ENCODE data around the gene HNF1A. TPM values are rescaled to one million over a fixed set of nuclear protein-coding genes. Genes with fewer than 3 reads are reported as not detected.
A peak's percentile ranks its signal among the peaks of the same experiment; 100 is the strongest.
"Not testable (repeated sequence)": the region's sequence is repeated elsewhere in the genome, so short reads cannot be mapped to it uniquely, and the experiment has no call there.

HNF1A gene
- total RNA-seq, 2 experiments from 2014 or later, result not detected

GRCh38 chr12:120941412-120941811 is 36.9 kb upstream of the HNF1A start:
- Mint-ChIP-seq H3K9me3 (ENCODE audit: insufficient read depth) (no peaks in the 10 kb centered on the region), H3K27me3 (ENCODE audit: low read depth) (peaks cover 5% of the 10 kb centered on the region), H3K4me1 (ENCODE audit: low read depth) (peaks cover 3% of the 10 kb centered on the region), H3K27ac (no peak overlapping the region), H3K4me3 (no peak overlapping the region), H3K36me3 (ENCODE audit: low read depth) (no peaks in the 10 kb centered on the region)
- DNase-seq (no peak), ATAC-seq (no peak)
- ChIA-PET POLR2A (no interaction called here), CTCF (interaction anchor here (3.9 kb wide), 1 partner anchor 30 kb away, joined by 31 read pairs; no protein-coding TSS in a partner anchor)

DNA sequence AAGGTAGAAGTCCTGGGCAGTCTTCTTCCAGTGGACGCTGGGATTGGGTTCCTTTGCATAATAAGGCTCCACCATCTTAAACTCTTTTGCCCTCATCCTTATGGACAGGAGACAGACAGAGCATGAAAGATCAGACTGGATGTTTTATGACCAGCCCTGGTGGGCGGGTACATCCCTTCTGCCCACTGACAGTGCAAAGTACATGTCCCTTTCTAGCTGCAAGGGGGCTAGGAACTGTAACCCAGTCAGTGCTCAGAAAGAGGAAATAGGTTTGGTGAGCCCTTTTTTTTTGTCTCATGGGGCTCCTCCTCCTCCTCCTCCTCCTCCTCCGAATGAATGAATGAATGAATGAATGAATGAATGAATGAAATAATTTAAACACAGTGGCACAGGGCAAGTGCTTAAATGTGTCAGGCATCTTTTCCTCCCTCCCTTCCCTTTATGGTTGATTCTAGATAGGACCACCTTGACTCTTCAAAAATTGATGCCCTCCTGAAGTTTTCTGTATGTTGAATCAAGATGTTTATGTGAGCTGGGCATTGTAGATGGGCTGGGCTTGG is 36.4 kb upstream of the HNF1A start:
- DNase-seq, result no peak
- CTCF ChIA-PET, result interaction anchor here (3.9 kb wide), 1 partner anchor 30 kb away, joined by 31 read pairs; no protein-coding TSS in a partner anchor
- Mint-ChIP-seq H3K27ac (no peak overlapping the region), H3K4me3 (no peak overlapping the region), H3K9me3 (ENCODE audit: insufficient read depth) (no peaks in the 10 kb centered on the region), H3K27me3 (ENCODE audit: low read depth) (peaks cover 5% of the 10 kb centered on the region), H3K36me3 (ENCODE audit: low read depth) (no peaks in the 10 kb centered on the region), H3K4me1 (ENCODE audit: low read depth) (peaks cover 3% of the 10 kb centered on the region)
- ATAC-seq, result no peak
- POLR2A ChIA-PET, result no interaction called here

DNA sequence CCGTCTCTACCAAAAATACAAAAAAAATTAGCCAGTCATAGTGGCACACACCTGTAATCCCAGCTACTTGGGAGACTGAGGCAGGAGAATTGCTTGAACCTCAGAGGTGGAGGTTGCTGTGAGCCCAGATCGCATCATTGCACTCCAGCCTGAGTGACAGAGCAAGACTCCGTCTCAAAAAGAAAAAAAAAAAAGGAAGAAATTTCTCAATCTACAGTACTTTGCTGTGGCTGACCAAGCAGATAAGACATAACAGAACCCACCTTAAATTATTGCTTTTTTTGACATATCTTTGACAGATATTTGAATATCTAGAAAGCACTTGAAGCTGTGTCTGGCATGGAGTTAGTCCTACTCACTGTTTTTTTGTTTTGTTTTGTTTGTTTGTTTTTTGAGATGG is 34.9 kb upstream of the HNF1A start:
- no peak for ATAC-seq
- Mint-ChIP-seq H3K36me3 (ENCODE audit: low read depth) (no peaks in the 10 kb centered on the region), H3K4me1 (ENCODE audit: low read depth) (peaks cover 3% of the 10 kb centered on the region), H3K9me3 (ENCODE audit: insufficient read depth) (no peaks in the 10 kb centered on the region), H3K4me3 (no peak overlapping the region), H3K27me3 (ENCODE audit: low read depth) (peaks cover 1% of the 10 kb centered on the region), H3K27ac (no peak overlapping the region)
- ChIA-PET CTCF (interaction anchor here (0.9 to 3.9 kb wide), 10 partner anchors 10 to 297 kb away, joined by 3 to 31 read pairs (median 4); no protein-coding TSS in a partner anchor), POLR2A (interaction anchor here (1.5 kb wide), 1 partner anchor 16 kb away, joined by 5 read pairs; no protein-coding TSS in a partner anchor)
- DNase-seq, result no peak

GRCh38 chr12:120944645-120945217 is 33.6 kb upstream of the HNF1A start:
- Mint-ChIP-seq H3K27me3 (ENCODE audit: low read depth) (no peaks in the 10 kb centered on the region), H3K27ac (no peak overlapping the region), H3K4me1 (ENCODE audit: low read depth) (peaks cover 3% of the 10 kb centered on the region), H3K9me3 (ENCODE audit: insufficient read depth) (no peaks in the 10 kb centered on the region), H3K36me3 (ENCODE audit: low read depth) (no peaks in the 10 kb centered on the region), H3K4me3 (no peak overlapping the region)
- DNase-seq, result peak; percentile 73
- ATAC-seq, result peak; percentile 74
- ChIA-PET CTCF (interaction anchor here (0.7 to 3.9 kb wide), 9 partner anchors 14 to 115 kb away, joined by 3 to 31 read pairs (median 4); no protein-coding TSS in a partner anchor), POLR2A (interaction anchor here (0.9 to 1.5 kb wide), 2 partner anchors 15 to 27 kb away, joined by 3 to 5 read pairs; no protein-coding TSS in a partner anchor)

DNA sequence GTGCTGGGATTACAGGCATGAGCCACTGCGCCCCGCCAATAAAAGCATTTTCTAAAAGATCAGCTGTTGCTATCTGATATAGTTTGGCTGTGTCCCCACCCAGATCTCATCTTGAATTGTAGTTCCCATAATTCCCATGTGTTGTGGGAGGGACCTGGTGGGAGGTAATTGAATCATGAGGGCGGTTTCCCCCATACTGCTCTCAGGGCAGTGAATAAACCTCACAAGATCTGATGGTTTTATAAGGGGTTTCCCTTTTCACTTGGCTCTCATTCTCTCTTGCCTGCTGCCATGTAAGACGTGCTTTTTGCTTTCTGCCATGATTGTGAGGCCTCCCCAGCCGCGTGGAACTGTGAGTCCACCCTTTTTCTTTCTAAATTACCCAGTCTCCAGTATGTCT is 32.8 kb upstream of the HNF1A start:
- CTCF ChIA-PET, result interaction anchor here (2.8 kb wide), 1 partner anchor 26 kb away, joined by 12 read pairs; no protein-coding TSS in a partner anchor
- H3K4me1 Mint-ChIP-seq (ENCODE audit: low read depth); H3K9me3 Mint-ChIP-seq (ENCODE audit: insufficient read depth); POLR2A ChIA-PET; DNase-seq; H3K27ac Mint-ChIP-seq; H3K36me3 Mint-ChIP-seq (ENCODE audit: low read depth); H3K4me3 Mint-ChIP-seq; ATAC-seq; H3K27me3 Mint-ChIP-seq (ENCODE audit: low read depth): not testable (repeated sequence)

DNA sequence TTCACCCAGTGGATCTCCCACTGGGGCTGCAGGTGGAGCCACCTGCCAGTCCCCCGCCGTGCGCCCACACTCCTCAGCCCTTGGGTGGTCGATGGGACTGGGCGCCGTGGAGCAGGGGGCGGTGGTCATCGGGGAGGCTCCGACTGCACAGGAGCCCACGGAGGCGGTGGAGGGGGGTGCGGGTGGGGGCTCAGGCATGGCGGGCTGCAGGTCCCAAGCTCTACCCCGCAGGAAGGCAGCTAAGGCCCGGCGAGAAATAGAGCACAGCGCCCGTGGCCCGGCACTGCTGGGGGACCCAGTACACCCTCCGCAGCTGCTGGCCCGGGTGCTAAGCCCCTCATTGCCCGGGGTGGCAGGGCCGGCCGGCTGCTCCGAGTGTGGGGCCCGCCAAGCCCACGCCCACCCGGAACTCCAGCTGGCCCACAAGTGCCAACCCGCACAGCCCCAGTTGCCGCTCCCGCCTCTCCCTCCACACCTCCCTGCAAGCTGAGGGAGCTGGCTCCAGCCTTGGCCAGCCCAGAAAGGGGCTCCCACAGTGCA is 28.0 kb upstream of the HNF1A start:
- H3K4me1 Mint-ChIP-seq (ENCODE audit: low read depth); H3K36me3 Mint-ChIP-seq (ENCODE audit: low read depth); DNase-seq; H3K4me3 Mint-ChIP-seq; H3K9me3 Mint-ChIP-seq (ENCODE audit: insufficient read depth); ATAC-seq; H3K27me3 Mint-ChIP-seq (ENCODE audit: low read depth); H3K27ac Mint-ChIP-seq; CTCF ChIA-PET: not testable (repeated sequence)
- POLR2A ChIA-PET, result interaction anchor here (1.6 kb wide), 1 partner anchor 12 kb away, joined by 6 read pairs; no protein-coding TSS in a partner anchor

DNA sequence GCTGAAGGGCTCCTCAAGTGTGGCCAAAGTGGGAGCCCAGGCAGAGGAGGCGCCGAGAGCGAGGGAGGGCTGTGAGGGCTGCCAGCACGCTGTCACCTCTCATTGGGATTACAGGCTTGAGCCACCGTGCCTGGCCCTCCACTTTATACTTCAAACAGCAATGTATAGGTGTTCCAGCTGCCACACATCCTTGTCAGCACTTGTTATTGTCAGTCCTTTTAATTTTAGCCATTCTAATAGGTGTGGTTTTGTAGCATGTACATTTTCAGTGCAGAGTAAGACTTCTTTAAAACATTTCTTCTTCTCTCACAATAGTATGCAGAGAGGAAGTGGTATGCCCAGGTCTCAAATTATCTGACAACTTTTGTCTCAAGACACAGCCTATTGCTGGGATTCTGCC is 27.5 kb upstream of the HNF1A start:
- DNase-seq (no peak), ATAC-seq (no peak)
- ChIA-PET CTCF (no interaction called here), POLR2A (no interaction called here)
- H3K4me3 Mint-ChIP-seq, result no peak overlapping the region
- H3K36me3 Mint-ChIP-seq (ENCODE audit: low read depth), result no peaks in the 10 kb centered on the region
- no peaks in the 10 kb centered on the region for H3K4me1 Mint-ChIP-seq (ENCODE audit: low read depth)
- no peaks in the 10 kb centered on the region for H3K9me3 Mint-ChIP-seq (ENCODE audit: insufficient read depth)
- no peak overlapping the region for H3K27ac Mint-ChIP-seq
- no peaks in the 10 kb centered on the region for H3K27me3 Mint-ChIP-seq (ENCODE audit: low read depth)

DNA sequence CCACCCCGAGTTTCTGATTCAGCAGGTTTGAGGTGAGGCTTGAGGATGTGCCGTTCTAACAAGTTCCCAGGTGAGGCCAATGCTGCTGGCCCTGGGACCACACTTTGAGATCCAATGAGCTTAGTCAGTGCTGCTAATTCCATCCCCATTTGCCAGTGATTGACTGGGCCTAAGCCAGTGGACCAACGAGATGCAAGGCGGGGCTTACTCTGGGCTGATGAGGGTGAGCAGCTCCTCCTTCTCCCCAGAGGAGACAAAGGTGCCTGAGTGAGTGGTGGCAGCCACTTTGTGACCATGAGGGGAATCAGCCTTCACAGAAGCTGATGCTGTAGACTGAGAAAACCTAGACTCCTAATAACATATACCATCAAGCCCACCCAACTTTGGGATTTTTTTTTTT is 23.1 kb upstream of the HNF1A start:
- Mint-ChIP-seq H3K4me3 (no peak overlapping the region), H3K36me3 (ENCODE audit: low read depth) (no peaks in the 10 kb centered on the region), H3K4me1 (ENCODE audit: low read depth) (peaks cover 15% of the 10 kb centered on the region), H3K27me3 (ENCODE audit: low read depth) (no peaks in the 10 kb centered on the region), H3K27ac (no peak overlapping the region), H3K9me3 (ENCODE audit: insufficient read depth) (no peaks in the 10 kb centered on the region)
- CTCF ChIA-PET, result interaction anchor here (1.7 to 3.3 kb wide), 2 partner anchors 11 to 16 kb away, joined by 4 to 18 read pairs; no protein-coding TSS in a partner anchor
- ATAC-seq, result no peak
- POLR2A ChIA-PET, result no interaction called here
- no peak for DNase-seq

DNA sequence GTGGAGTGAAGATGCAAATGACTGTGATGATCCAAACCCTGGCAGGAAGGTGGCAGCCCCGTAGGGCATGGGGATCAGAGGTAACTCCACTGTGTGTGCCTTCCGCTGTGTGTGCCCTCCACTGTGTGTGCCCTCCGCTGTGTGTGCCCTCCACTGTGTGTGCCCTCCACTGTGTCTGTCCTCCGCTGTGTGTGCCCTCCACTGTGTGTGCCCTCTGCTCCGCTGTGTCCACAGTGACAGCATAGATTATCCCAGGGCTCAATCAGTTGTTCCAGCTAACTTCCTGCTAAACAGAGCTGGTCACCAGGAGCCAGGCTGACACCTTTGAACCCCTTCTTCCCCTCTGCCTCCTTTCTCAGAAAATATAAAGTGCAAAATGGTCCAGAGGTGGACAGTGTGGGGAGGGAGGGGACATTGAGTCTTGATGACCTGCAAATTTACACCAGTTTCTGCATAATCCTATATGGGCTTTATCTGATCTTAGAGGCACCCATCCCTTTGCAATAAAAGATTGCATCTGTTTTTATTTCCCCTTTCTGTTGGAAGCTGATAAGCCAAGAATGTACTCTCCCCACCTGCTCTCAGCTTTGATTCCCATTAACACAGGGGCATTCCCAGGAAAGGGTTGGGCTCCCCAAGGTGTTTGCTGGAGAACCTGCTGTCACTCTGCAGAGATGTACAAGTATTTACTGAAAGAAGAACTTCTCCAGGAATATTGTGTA is 21.6 kb upstream of the HNF1A start:
- ATAC-seq (no peak), DNase-seq (no peak)
- H3K4me1 Mint-ChIP-seq (ENCODE audit: low read depth), result peaks cover 22% of the 10 kb centered on the region
- no peaks in the 10 kb centered on the region for H3K9me3 Mint-ChIP-seq (ENCODE audit: insufficient read depth)
- no peaks in the 10 kb centered on the region for H3K36me3 Mint-ChIP-seq (ENCODE audit: low read depth)
- no peak overlapping the region for H3K4me3 Mint-ChIP-seq
- POLR2A ChIA-PET, result no interaction called here
- no peak overlapping the region for H3K27ac Mint-ChIP-seq
- no peaks in the 10 kb centered on the region for H3K27me3 Mint-ChIP-seq (ENCODE audit: low read depth)
- CTCF ChIA-PET, result interaction anchor here (0.8 to 3.3 kb wide), 2 partner anchors 13 to 15 kb away, joined by 3 to 18 read pairs; no protein-coding TSS in a partner anchor

- ATAC-seq (peak; percentile 2), DNase-seq (no peak)
- peaks cover 22% of the 10 kb centered on the region for H3K4me1 Mint-ChIP-seq (ENCODE audit: low read depth)
- peak overlapping the region; percentile 69 for H3K27ac Mint-ChIP-seq
- H3K27me3 Mint-ChIP-seq (ENCODE audit: low read depth), result no peaks in the 10 kb centered on the region
- ChIA-PET POLR2A (interaction anchor here (0.6 to 1.5 kb wide), 8 partner anchors 12 to 269 kb away, joined by 3 to 6 read pairs (median 3); no protein-coding TSS in a partner anchor), CTCF (interaction anchor here (0.9 to 5.7 kb wide), 12 partner anchors 12 to 594 kb away, joined by 3 to 52 read pairs (median 4); no protein-coding TSS in a partner anchor)
- H3K4me3 Mint-ChIP-seq, result peak overlapping the region; percentile 20
- no peaks in the 10 kb centered on the region for H3K9me3 Mint-ChIP-seq (ENCODE audit: insufficient read depth)
- no peaks in the 10 kb centered on the region for H3K36me3 Mint-ChIP-seq (ENCODE audit: low read depth)
These were observed 19.0 kb upstream of the HNF1A start for GRCh38 chr12:120959111-120959878.

DNA sequence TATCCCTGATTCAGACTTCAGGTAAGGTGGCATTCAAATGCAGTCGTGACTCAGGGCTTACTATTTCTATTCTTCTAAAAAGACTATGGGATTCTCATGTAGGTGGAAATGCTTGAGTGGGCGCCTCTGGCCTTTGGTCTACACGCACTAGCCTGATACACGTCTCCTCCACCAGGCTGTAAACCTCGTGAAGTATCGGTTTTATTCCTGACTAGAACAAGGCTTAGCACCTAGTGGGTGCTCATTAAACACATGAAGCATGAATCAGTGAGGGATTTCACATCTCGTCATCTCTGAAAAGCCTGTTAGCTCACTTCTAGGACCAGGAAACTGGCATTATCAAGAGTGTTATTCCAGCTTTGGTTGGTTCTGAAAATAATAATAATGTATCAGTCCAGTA is 17.7 kb upstream of the HNF1A start:
- no peaks in the 10 kb centered on the region for H3K36me3 Mint-ChIP-seq (ENCODE audit: low read depth)
- H3K27ac Mint-ChIP-seq, result no peak overlapping the region
- no peak overlapping the region for H3K4me3 Mint-ChIP-seq
- no peaks in the 10 kb centered on the region for H3K9me3 Mint-ChIP-seq (ENCODE audit: insufficient read depth)
- ATAC-seq (no peak), DNase-seq (no peak)
- H3K27me3 Mint-ChIP-seq (ENCODE audit: low read depth), result no peaks in the 10 kb centered on the region
- H3K4me1 Mint-ChIP-seq (ENCODE audit: low read depth), result peaks cover 22% of the 10 kb centered on the region
- ChIA-PET POLR2A (interaction anchor here (1.4 to 1.5 kb wide), 2 partner anchors 58 to 264 kb away, joined by 3 to 6 read pairs; no protein-coding TSS in a partner anchor), CTCF (interaction anchor here (1.3 to 5.7 kb wide), 6 partner anchors 11 to 249 kb away, joined by 3 to 52 read pairs (median 4); no protein-coding TSS in a partner anchor)
